Measurements from ENCODE around the gene RMND1. TPM values are rescaled to one million over a fixed set of nuclear protein-coding genes. Genes with fewer than 3 reads are reported as not detected.

Gene RMND1
- total RNA-seq, 1 experiment from 2014 or later = 27.0 TPM

GRCh38 chr6:151408858-151409257 is 43.1 kb downstream of the RMND1 start:
- no peak overlapping the region for H4K8ac ChIP-seq (replicated peaks; ENCODE audit: insufficient read length, low read depth, low read length)
- H4K91ac ChIP-seq (ENCODE audit: insufficient read length, low read depth, low read length) = no peak overlapping the region
- no peak overlapping the region for H2BK12ac ChIP-seq (ENCODE audit: insufficient read length, low read depth, low read length)
- H2BK5ac ChIP-seq (ENCODE audit: insufficient read length, low read length) = no peak overlapping the region
- H3K27ac ChIP-seq (ENCODE audit: insufficient read length, low read depth, low read length) = no peak overlapping the region
- no peaks in the 10 kb centered on the region for H3K27me3 ChIP-seq (ENCODE audit: insufficient read depth, low read length)
- H3K4ac ChIP-seq (ENCODE audit: low read depth, low read length) = no peak overlapping the region
- no peaks in the 10 kb centered on the region for H3K4me1 ChIP-seq (ENCODE audit: insufficient read depth, low read length)
- H2BK20ac ChIP-seq (ENCODE audit: low read depth, low read length, poor library complexity, severe bottlenecking) = no peak overlapping the region
- H2BK120ac ChIP-seq (ENCODE audit: low read depth, low read length, poor library complexity, severe bottlenecking) = no peak overlapping the region
- H3K4me1 Mint-ChIP-seq = no peaks in the 10 kb centered on the region
- H2AK5ac ChIP-seq (ENCODE audit: insufficient read length, low read length) = no peak overlapping the region
- no peaks in the 10 kb centered on the region for H3K27me3 Mint-ChIP-seq (ENCODE audit: low read depth)
- no peak overlapping the region for H3T11ph ChIP-seq (ENCODE audit: low read length)
- H3K79me2 ChIP-seq (ENCODE audit: insufficient read depth, low read length) = no peaks in the 10 kb centered on the region
- H3K23ac ChIP-seq (ENCODE audit: insufficient read length, low read depth, low read length) = no peak overlapping the region
- no peaks in the 10 kb centered on the region for H3K79me1 ChIP-seq (ENCODE audit: insufficient read depth, low read depth, low read length, poor library complexity, severe bottlenecking)
- H2AFZ ChIP-seq (ENCODE audit: low read length) = no peak overlapping the region
- no peak overlapping the region for H3K56ac ChIP-seq (ENCODE audit: insufficient read length, low read depth, low read length)
- H3K9ac ChIP-seq (ENCODE audit: extremely low read depth, insufficient read length, low read length) = no peak overlapping the region
- no peaks in the 10 kb centered on the region; a peak in 1 of 5 replicates for H3K9me3 Mint-ChIP-seq
- H3K4me3 Mint-ChIP-seq = no peak overlapping the region
- no peak overlapping the region for H2BK15ac ChIP-seq (ENCODE audit: low read depth, low read length)
- no peak overlapping the region for H3K18ac ChIP-seq (ENCODE audit: insufficient read length, low read depth, low read length)
- no peak overlapping the region for H3K14ac ChIP-seq (ENCODE audit: insufficient read depth, low read length)
- DNase-seq = no peak
- no peak overlapping the region for H4K5ac ChIP-seq (ENCODE audit: insufficient read length, low read depth, low read length)
- no peak for TF ChIP-seq CTCF (conservative IDR thresholded peaks at IDR 0.05)
- peak overlapping the region in 1 of 3 experiments; percentile 69; a peak in 3 of 7 replicates for H3K27ac Mint-ChIP-seq
- no peaks in the 10 kb centered on the region for H3K9me3 ChIP-seq (ENCODE audit: control insufficient read depth, low read depth, low read length)
- no peak overlapping the region for H3K4me2 ChIP-seq (ENCODE audit: insufficient read depth, insufficient read length, low read length)
- H3K36me3 Mint-ChIP-seq (ENCODE audit: insufficient read depth in 1 of 3, low read depth in 3 of 3) = peaks cover 34 to 69% (median 36%) of the 10 kb centered on the region in 3 experiments
- H3K23me2 ChIP-seq (ENCODE audit: insufficient read length, low read depth, low read length, poor library complexity, severe bottlenecking) = no peaks in the 10 kb centered on the region
- no CpG with 5 or more reads among the region's 2 CpGs for WGBS (ENCODE audit: extremely low coverage, insufficient read length, low lambda C conversion rate)
- H4K20me1 ChIP-seq (ENCODE audit: control insufficient read depth, insufficient read depth, insufficient read length) = no peaks in the 10 kb centered on the region

Measured in H9 (cell line).